ENCODE data around the gene SLC10A3. TPM values are rescaled to one million over a fixed set of nuclear protein-coding genes. Genes with fewer than 3 reads are reported as not detected.

SLC10A3 gene
- total and polyA plus RNA-seq, 2 experiments from 2014 or later: 29.9 to 31.1 TPM

DNA sequence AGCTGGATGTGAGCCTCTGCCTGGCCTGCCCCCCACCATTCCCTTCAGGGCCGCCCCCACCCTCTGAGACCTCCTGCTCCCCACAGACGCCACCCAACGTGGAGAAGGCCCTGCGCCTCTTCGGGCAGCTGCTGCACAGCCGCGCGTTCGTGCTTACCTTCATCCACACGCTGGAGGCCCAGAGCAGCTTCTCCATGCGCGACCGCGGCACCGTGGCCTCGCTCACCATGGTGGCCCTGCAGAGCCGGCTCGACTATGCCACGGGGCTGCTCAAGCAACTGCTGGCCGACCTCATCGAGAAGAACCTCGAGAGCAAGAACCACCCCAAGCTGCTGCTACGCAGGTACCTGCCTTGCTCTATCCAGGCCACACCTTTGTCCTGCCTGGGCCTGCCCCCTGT lies 22.2 kb downstream of the SLC10A3 start:
- no peak for TF ChIP-seq CTCF (IDR thresholded peaks at IDR 0.05; ENCODE audit: low read depth, low read length)
- no peak for DNase-seq (ENCODE audit: low read depth in 1 of 2, low spot score in 1 of 2)
- Histone ChIP-seq H3K4me3 (no peak overlapping the region), H3K4me1 (ENCODE audit: low read depth) (no peaks in the 10 kb centered on the region), H3K27ac (no peak overlapping the region), H3K9me3 (ENCODE audit: low read depth) (no peaks in the 10 kb centered on the region), H3K36me3 (no peaks in the 10 kb centered on the region), H3K27me3 (no peaks in the 10 kb centered on the region)

- no peak for TF ChIP-seq CTCF (IDR thresholded peaks at IDR 0.05; ENCODE audit: low read depth, low read length)
- Histone ChIP-seq H3K27ac (no peak overlapping the region), H3K9me3 (ENCODE audit: low read depth) (no peaks in the 10 kb centered on the region), H3K4me3 (no peak overlapping the region), H3K4me1 (ENCODE audit: low read depth) (no peaks in the 10 kb centered on the region), H3K36me3 (no peaks in the 10 kb centered on the region), H3K27me3 (no peaks in the 10 kb centered on the region)
- no peak for DNase-seq (ENCODE audit: low read depth in 1 of 2, low spot score in 1 of 2)
Measured at GRCh38 chrX:154467556-154467955, 22.9 kb downstream of the SLC10A3 start.

DNA sequence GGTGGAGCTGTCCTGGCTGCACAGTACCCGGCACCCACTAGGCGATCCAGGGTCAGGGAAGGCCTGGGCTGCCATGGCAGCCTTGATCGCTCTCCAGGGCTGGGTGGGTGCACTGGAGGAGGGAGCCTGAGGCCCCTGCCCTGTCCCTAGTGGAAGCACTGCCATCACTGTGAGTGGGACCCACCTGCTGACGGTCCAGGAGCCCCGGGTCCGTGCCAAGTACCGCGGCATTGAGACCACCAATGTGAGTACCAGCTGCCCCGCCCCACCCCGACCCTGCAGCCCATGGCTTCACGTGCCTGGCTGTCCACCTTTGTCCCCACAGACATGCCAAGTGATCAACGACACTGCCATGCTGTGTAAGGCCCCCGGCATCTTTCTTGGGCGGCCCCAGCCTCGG lies 23.5 kb downstream of the SLC10A3 start:
- Histone ChIP-seq H3K4me1 (ENCODE audit: low read depth) (no peaks in the 10 kb centered on the region), H3K4me3 (no peak overlapping the region), H3K36me3 (no peaks in the 10 kb centered on the region), H3K27me3 (no peaks in the 10 kb centered on the region), H3K27ac (no peak overlapping the region), H3K9me3 (ENCODE audit: low read depth) (no peaks in the 10 kb centered on the region)
- no peak for DNase-seq (ENCODE audit: low read depth in 1 of 2, low spot score in 1 of 2)
- TF ChIP-seq CTCF (IDR thresholded peaks at IDR 0.05; ENCODE audit: low read depth, low read length): no peak

DNA sequence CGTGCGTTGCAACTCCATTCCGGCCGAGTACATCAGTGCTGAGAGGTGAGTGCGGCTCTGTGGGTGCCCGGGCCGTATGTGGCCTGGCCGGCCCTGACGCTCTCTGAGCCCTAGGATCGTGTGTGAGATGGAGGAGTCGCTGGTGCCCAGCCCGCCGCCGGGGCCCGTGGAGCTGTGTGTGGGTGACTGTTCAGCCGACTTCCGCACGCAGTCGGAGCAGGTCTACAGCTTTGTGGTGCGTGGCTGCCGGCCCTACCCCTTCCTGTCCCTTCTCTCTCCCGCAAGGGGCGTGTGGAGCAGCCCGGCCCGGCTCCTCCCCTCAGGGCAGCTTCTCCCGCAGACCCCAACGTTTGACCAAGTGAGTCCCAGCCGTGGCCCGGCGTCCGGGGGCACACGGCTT lies 24.4 kb downstream of the SLC10A3 start:
- DNase-seq (ENCODE audit: low read depth in 1 of 2, low spot score in 1 of 2): no peak
- no peak for TF ChIP-seq CTCF (IDR thresholded peaks at IDR 0.05; ENCODE audit: low read depth, low read length)
- no peaks in the 10 kb centered on the region for H3K36me3 ChIP-seq
- H3K4me3 ChIP-seq: no peak overlapping the region
- no peaks in the 10 kb centered on the region for H3K4me1 ChIP-seq (ENCODE audit: low read depth)
- H3K27ac ChIP-seq: no peak overlapping the region
- H3K9me3 ChIP-seq (ENCODE audit: low read depth): no peaks in the 10 kb centered on the region
- H3K27me3 ChIP-seq: no peaks in the 10 kb centered on the region

GRCh38 chrX:154465601-154466000 lies 24.8 kb downstream of the SLC10A3 start:
- H3K4me3 ChIP-seq: no peak overlapping the region
- no peak for TF ChIP-seq CTCF (IDR thresholded peaks at IDR 0.05; ENCODE audit: low read depth, low read length)
- no peaks in the 10 kb centered on the region for H3K4me1 ChIP-seq (ENCODE audit: low read depth)
- no peak overlapping the region for H3K27ac ChIP-seq
- no peak for DNase-seq (ENCODE audit: low read depth in 1 of 2, low spot score in 1 of 2)
- no peaks in the 10 kb centered on the region for H3K27me3 ChIP-seq
- H3K36me3 ChIP-seq: no peaks in the 10 kb centered on the region
- no peaks in the 10 kb centered on the region for H3K9me3 ChIP-seq (ENCODE audit: low read depth)

DNA sequence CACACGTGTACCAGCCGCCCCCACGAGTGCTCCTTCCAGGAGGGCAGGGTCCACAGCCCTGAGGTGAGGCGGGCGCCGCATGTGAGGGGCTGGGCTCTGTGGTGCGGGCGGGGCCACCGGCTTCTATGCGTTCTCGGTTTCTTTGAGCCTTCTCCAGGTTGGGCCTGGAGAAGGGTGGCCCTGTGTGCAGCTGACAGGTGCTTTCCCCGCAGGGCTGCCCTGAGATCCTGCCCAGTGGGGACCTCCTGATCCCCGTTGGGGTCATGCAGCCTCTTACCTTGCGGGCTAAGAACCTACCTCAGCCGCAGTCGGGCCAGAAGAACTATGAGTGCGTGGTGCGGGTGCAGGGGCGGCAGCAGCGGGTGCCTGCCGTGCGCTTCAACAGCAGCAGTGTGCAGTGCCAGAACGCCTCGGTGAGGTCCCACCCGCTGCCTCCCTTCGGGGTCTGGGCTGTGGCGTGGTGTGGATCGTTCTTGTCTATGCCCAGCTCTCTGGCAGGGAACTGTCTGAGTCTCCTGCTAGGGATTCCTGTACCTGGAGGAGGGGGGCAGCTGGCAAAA lies 25.5 kb downstream of the SLC10A3 start:
- Histone ChIP-seq H3K4me3 (no peak overlapping the region), H3K27ac (no peak overlapping the region), H3K4me1 (ENCODE audit: low read depth) (no peaks in the 10 kb centered on the region), H3K9me3 (ENCODE audit: low read depth) (no peaks in the 10 kb centered on the region), H3K27me3 (no peaks in the 10 kb centered on the region), H3K36me3 (no peaks in the 10 kb centered on the region)
- TF ChIP-seq CTCF (IDR thresholded peaks at IDR 0.05; ENCODE audit: low read depth, low read length): no peak
- no peak for DNase-seq (ENCODE audit: low read depth in 1 of 2, low spot score in 1 of 2)

Measured in cardiac muscle cell (in vitro differentiated cells and primary cell).